MM.1S (cell line): ENCODE results near the gene BTBD17.

Source experiments
- DNase-seq: peaks from one replicate; pipeline ENCODE4 v3.0.0-alpha.2; 2015
- H2AFZ ChIP-seq: fragments of 300-600 bp; sonication (generic); 2 replicates; pipeline ENCODE4 v1.6.0; 2016; ENCODE audit warnings: antibody characterized with exemption, low read length
- H3F3A ChIP-seq: fragments of 300-600 bp; sonication (generic); 2 replicates; pipeline ENCODE4 v1.6.1; 2016; ENCODE audit warnings: mild to moderate bottlenecking, antibody characterized with exemption, low read length, moderate library complexity, mixed read lengths; ENCODE audit not compliant: insufficient read depth
- H3K27ac ChIP-seq: fragments of 300-600 bp; sonication (generic); 2 replicates; pipeline ENCODE4 v1.5.1; 2016; ENCODE audit warnings: mild to moderate bottlenecking, low read length
- H3K27me3 ChIP-seq: fragments of 300-600 bp; sonication (generic); replicated peaks from 2 replicates; pipeline ENCODE4 v1.6.0; 2016; ENCODE audit warnings: low read length; ENCODE audit not compliant: insufficient read depth
- H3K36me3 ChIP-seq: fragments of 300-600 bp; sonication (generic); replicated peaks from 2 replicates; pipeline ENCODE4 v1.6.1; 2016; ENCODE audit warnings: mild to moderate bottlenecking, low read length, mixed read lengths; ENCODE audit not compliant: insufficient read depth
- H3K4me1 ChIP-seq: fragments of 300-600 bp; sonication (generic); 2 replicates; pipeline ENCODE4 v1.6.1; 2016; ENCODE audit warnings: low read length, mixed read lengths
- H3K4me2 ChIP-seq: fragments of 300-600 bp; sonication (generic); 2 replicates; pipeline ENCODE4 v1.6.0; 2016; ENCODE audit warnings: low read depth, low read length
- H3K4me3 ChIP-seq: fragments of 300-600 bp; sonication (generic); 2 replicates; pipeline ENCODE4 v1.5.1; 2016; ENCODE audit warnings: low read length, mixed read lengths
- H3K79me2 ChIP-seq: fragments of 300-600 bp; sonication (generic); 2 replicates; pipeline ENCODE4 v1.6.1; 2016; ENCODE audit warnings: mixed run types, low read length, mixed read lengths
- H3K9ac ChIP-seq: fragments of 300-600 bp; sonication (generic); 2 replicates; pipeline ENCODE4 v1.6.1; 2016; ENCODE audit warnings: low read length, mixed read lengths
- H3K9me2 ChIP-seq: fragments of 300-600 bp; sonication (generic); replicated peaks from 2 replicates; pipeline ENCODE4 v1.6.1; 2016; ENCODE audit warnings: mild to moderate bottlenecking, low read length, mixed read lengths; ENCODE audit not compliant: insufficient read depth
- H3K9me3 ChIP-seq: fragments of 300-600 bp; sonication (generic); replicated peaks from 2 replicates; pipeline ENCODE4 v1.6.1; 2016; ENCODE audit warnings: mild to moderate bottlenecking, low read length, mixed read lengths; ENCODE audit not compliant: insufficient read depth
- H4K20me1 ChIP-seq: fragments of 300-600 bp; sonication (generic); 2 replicates; pipeline ENCODE4 v1.6.1; 2016; ENCODE audit warnings: mild to moderate bottlenecking, low read length, moderate library complexity, mixed read lengths; ENCODE audit not compliant: insufficient read depth
- EZH2 ChIP-seq: fragments of 300-600 bp; sonication (generic); optimal IDR thresholded peaks from 2 replicates; pipeline ENCODE3; 2017; ENCODE audit warnings: low read depth, mild to moderate bottlenecking, antibody characterized with exemption, low read length, mixed read lengths
- EZH2phosphoT487 ChIP-seq: fragments of 300-600 bp; sonication (generic); IDR thresholded peaks from 2 replicates; pipeline ENCODE4 v1.6.1; 2018; ENCODE audit warnings: antibody characterized with exemption, low read length
- TF ChIP-seq, protein P1 (sequence below): fragments of 300-600 bp; sonication (generic); IDR thresholded peaks from 2 replicates; pipeline ENCODE4 v1.5.1; 2016; ENCODE audit warnings: antibody characterized with exemption, low read length, mixed read lengths

The BTBD17 gene

DNA sequence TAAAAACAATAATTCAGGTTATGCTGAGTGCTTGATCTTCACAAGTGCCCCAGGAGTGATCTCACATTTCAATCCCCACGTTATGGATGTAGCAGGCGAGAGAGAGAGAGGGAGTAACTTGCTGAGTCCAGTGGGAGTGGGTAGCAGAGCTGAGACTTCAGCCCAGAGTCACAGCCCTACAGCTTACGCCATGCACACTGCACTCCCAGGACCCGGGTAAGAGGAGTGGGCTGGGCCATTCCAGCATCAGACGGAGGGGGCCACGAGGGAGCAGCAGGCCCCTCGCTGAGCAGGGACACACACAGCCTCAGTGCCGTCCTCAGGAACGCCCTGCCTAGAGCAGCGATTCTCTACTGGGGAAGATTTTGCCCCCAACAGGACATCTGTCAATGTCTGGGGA lies 45.4 kb downstream of the BTBD17 start:
- H3K4me2 ChIP-seq = no peak overlapping the region
- no peaks in the 10 kb centered on the region for H3K9me3 ChIP-seq
- no peak for TF ChIP-seq EZH2phosphoT487
- TF ChIP-seq, protein P1, sequence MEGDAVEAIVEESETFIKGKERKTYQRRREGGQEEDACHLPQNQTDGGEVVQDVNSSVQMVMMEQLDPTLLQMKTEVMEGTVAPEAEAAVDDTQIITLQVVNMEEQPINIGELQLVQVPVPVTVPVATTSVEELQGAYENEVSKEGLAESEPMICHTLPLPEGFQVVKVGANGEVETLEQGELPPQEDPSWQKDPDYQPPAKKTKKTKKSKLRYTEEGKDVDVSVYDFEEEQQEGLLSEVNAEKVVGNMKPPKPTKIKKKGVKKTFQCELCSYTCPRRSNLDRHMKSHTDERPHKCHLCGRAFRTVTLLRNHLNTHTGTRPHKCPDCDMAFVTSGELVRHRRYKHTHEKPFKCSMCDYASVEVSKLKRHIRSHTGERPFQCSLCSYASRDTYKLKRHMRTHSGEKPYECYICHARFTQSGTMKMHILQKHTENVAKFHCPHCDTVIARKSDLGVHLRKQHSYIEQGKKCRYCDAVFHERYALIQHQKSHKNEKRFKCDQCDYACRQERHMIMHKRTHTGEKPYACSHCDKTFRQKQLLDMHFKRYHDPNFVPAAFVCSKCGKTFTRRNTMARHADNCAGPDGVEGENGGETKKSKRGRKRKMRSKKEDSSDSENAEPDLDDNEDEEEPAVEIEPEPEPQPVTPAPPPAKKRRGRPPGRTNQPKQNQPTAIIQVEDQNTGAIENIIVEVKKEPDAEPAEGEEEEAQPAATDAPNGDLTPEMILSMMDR = no peak
- TF ChIP-seq EZH2 = no peak
- H3K9me2 ChIP-seq = no peaks in the 10 kb centered on the region
- no peak for DNase-seq
- no peak overlapping the region for H3K4me3 ChIP-seq
- H3F3A ChIP-seq = no peaks in the 10 kb centered on the region
- H3K79me2 ChIP-seq = no peaks in the 10 kb centered on the region
- no peak overlapping the region for H3K9ac ChIP-seq
- H2AFZ ChIP-seq = no peak overlapping the region
- H4K20me1 ChIP-seq = no peaks in the 10 kb centered on the region
- no peak overlapping the region for H3K27ac ChIP-seq
- H3K36me3 ChIP-seq = no peaks in the 10 kb centered on the region
- H3K27me3 ChIP-seq = peaks cover 82% of the 10 kb centered on the region
- H3K4me1 ChIP-seq = no peaks in the 10 kb centered on the region

DNA sequence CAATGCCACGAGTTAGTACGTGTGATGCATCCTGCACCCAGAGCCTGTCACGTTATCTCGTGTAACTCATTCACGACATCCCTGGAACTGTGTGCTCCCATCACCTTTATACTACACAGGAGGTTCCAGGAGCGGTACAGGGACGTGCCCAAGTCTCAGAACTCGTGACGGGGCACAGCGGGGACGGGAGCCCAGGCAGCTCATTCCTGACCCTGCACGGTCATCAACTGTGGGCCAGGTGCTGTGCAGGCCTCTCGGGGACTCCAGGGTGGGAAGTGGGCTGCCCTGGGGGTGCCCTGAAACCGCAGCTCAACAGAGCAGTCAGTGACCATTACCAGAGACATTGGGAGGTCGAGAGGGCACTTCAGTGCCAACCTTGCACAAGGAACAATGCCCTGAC lies 46.8 kb downstream of the BTBD17 start:
- Histone ChIP-seq H3K4me3 (no peak overlapping the region), H3K9me3 (no peaks in the 10 kb centered on the region), H3K27ac (no peak overlapping the region), H3F3A (no peaks in the 10 kb centered on the region), H3K79me2 (no peaks in the 10 kb centered on the region), H2AFZ (no peak overlapping the region), H3K9ac (no peak overlapping the region), H3K9me2 (no peaks in the 10 kb centered on the region), H3K36me3 (no peaks in the 10 kb centered on the region), H3K27me3 (peaks cover 76% of the 10 kb centered on the region), H3K4me1 (no peaks in the 10 kb centered on the region), H3K4me2 (no peak overlapping the region), H4K20me1 (no peaks in the 10 kb centered on the region)
- DNase-seq = no peak
- no peak for TF ChIP-seq EZH2
- no peak for TF ChIP-seq EZH2phosphoT487
- TF ChIP-seq, protein P1 = no peak

DNA sequence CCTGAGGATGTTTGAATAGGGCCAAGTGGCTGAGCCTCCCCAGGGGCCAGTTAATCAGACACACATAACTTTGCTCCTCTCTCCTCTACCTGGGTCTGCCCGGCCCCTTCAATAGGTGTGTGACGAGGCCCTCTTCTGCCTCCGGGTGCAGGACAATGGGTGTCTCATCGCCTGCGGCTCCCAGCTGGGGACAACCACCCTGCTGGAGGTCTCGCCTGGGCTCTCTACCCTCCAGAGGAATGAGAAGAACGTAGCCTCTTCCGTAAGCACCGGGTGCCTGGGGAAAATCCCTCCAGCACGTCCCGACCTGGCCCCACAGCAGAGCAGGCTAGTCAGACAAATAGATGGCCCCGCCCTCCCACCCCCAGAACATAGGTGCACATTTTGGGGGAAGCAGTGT lies 51.8 kb downstream of the BTBD17 start:
- TF ChIP-seq EZH2phosphoT487 (no peak), EZH2 (no peak)
- H3K4me3 ChIP-seq = no peak overlapping the region
- H3K27me3 ChIP-seq = peaks cover 88% of the 10 kb centered on the region
- no peak overlapping the region for H3K4me2 ChIP-seq
- no peak for DNase-seq
- H3K36me3 ChIP-seq = no peaks in the 10 kb centered on the region
- H3K9ac ChIP-seq = no peak overlapping the region
- no peak overlapping the region for H2AFZ ChIP-seq
- no peaks in the 10 kb centered on the region for H3K9me3 ChIP-seq
- H3F3A ChIP-seq = no peaks in the 10 kb centered on the region
- no peaks in the 10 kb centered on the region for H3K4me1 ChIP-seq
- H3K27ac ChIP-seq = no peak overlapping the region
- no peaks in the 10 kb centered on the region for H3K9me2 ChIP-seq
- H3K79me2 ChIP-seq = no peaks in the 10 kb centered on the region
- H4K20me1 ChIP-seq = no peaks in the 10 kb centered on the region

DNA sequence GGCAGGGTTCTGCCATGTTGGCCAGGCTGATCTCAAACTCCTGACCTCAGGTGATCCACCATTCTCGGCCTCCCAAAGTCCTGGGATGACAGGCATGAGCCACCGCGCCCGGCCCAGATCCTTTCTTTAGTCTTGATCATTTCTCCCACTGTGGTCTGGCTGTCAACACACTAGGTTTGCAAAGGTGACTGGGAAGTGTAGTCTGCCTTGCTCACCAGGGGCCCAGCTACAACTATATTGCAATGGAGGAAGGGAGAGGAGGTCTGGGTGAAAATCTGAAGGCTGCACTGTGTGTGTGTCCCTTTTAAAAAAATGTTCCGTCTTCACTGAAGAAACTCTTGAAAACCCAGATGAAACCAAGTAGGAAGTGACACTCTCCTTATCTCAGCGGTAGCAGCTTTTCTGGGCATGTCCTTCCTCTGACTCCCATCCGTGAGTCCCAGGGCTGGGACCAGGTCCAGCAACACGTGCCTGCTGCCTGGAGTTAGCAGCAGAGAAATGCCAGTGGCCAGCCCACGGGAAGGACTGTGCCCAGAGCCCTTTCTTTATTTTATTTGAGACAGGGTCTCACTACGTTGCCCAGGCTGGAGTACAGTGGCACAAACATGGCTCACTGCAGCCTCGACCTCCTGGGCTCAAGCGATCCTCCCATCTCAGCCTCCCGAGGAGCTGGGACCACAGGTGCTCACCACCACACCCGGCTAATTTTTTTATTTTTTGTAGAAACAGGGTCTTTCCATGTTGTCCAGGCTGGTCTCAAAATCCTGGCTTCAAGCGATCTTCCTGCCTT lies 53.5 kb downstream of the BTBD17 start:
- no peaks in the 10 kb centered on the region for H3F3A ChIP-seq
- H3K36me3 ChIP-seq = no peaks in the 10 kb centered on the region
- no peaks in the 10 kb centered on the region for H3K9me2 ChIP-seq
- no peak overlapping the region for H3K9ac ChIP-seq
- no peaks in the 10 kb centered on the region for H3K4me1 ChIP-seq
- no peaks in the 10 kb centered on the region for H3K79me2 ChIP-seq
- no peak overlapping the region for H3K4me3 ChIP-seq
- H4K20me1 ChIP-seq = no peaks in the 10 kb centered on the region
- DNase-seq = no peak
- no peak overlapping the region for H3K27ac ChIP-seq
- H3K4me2 ChIP-seq = no peak overlapping the region
- no peak overlapping the region for H2AFZ ChIP-seq
- no peaks in the 10 kb centered on the region for H3K9me3 ChIP-seq
- peaks cover 85% of the 10 kb centered on the region for H3K27me3 ChIP-seq
- TF ChIP-seq, protein P1 = no peak
- TF ChIP-seq EZH2 (no peak), EZH2phosphoT487 (no peak)
